GM18868 (cell line): ENCODE data around the gene GADD45GIP1.
"Not testable (repeated sequence)": the region's sequence is repeated elsewhere in the genome, so short reads cannot be mapped to it uniquely, and the experiment has no call there.

ENCODE experiments used
- ATAC-seq: cut with Tn5 transposase; IDR thresholded peaks from one replicate; pipeline ENCODE4 v1.9.1; 2021; ENCODE audit warnings: mild to moderate bottlenecking, moderate library complexity; ENCODE audit not compliant: unreplicated experiment

Gene GADD45GIP1

GRCh38 chr19:12990431-12990830 lies 33.4 kb upstream of the GADD45GIP1 start:
- no peak for ATAC-seq

GRCh38 chr19:12987781-12988180 lies 30.8 kb upstream of the GADD45GIP1 start:
- ATAC-seq: no peak

- ATAC-seq: no peak
Observed at GRCh38 chr19:12987190-12987589, 30.2 kb upstream of the GADD45GIP1 start.

- no peak for ATAC-seq
Observed at GRCh38 chr19:12986726-12987125, 29.7 kb upstream of the GADD45GIP1 start.

- ATAC-seq: no peak
Observed at GRCh38 chr19:12985049-12985776, 28.2 kb upstream of the GADD45GIP1 start.

GRCh38 chr19:12984683-12985048 lies 27.6 kb upstream of the GADD45GIP1 start:
- ATAC-seq: no peak

GRCh38 chr19:12984143-12984627 lies 27.2 kb upstream of the GADD45GIP1 start:
- ATAC-seq: no peak

- no peak for ATAC-seq
Observed at GRCh38 chr19:12983542-12984142, 26.6 kb upstream of the GADD45GIP1 start.

GRCh38 chr19:12983091-12983490 lies 26.1 kb upstream of the GADD45GIP1 start:
- ATAC-seq: no peak

- no peak for ATAC-seq
Observed at GRCh38 chr19:12982648-12983047, 25.6 kb upstream of the GADD45GIP1 start.

GRCh38 chr19:12979974-12980373 lies 23.0 kb upstream of the GADD45GIP1 start:
- no peak for ATAC-seq

- not testable (repeated sequence) for ATAC-seq
Observed at GRCh38 chr19:12976109-12976508, 19.1 kb upstream of the GADD45GIP1 start.

GRCh38 chr19:12975221-12975741 lies 18.3 kb upstream of the GADD45GIP1 start:
- no peak for ATAC-seq

GRCh38 chr19:12974301-12975220 lies 17.5 kb upstream of the GADD45GIP1 start:
- ATAC-seq: no peak

- no peak for ATAC-seq
Observed at GRCh38 chr19:12973236-12973635, 16.2 kb upstream of the GADD45GIP1 start.

GRCh38 chr19:12970070-12970820 lies 13.2 kb upstream of the GADD45GIP1 start:
- ATAC-seq: no peak

GRCh38 chr19:12969292-12969988 lies 12.4 kb upstream of the GADD45GIP1 start, which contains the start of gene DAND5:
DAND5 (plus strand) TSS chr19:12969576; CDS start chr19:12969661, 85 bp downstream.
- no peak for ATAC-seq

- ATAC-seq: no peak
Observed at GRCh38 chr19:12967907-12968306, 10.9 kb upstream of the GADD45GIP1 start.

GRCh38 chr19:12965812-12966135 lies 8.8 kb upstream of the GADD45GIP1 start:
- ATAC-seq: no peak
